NCI-H1436 treated with DMSO at 0.1 percent for 48 hours (cell line): ENCODE measurements around the gene FOXO6.

Source experiments
- DNase-seq: peaks from one replicate; lab custom pipeline; 2025; lab: John Stamatoyannopoulos, UW

Gene FOXO6

DNA sequence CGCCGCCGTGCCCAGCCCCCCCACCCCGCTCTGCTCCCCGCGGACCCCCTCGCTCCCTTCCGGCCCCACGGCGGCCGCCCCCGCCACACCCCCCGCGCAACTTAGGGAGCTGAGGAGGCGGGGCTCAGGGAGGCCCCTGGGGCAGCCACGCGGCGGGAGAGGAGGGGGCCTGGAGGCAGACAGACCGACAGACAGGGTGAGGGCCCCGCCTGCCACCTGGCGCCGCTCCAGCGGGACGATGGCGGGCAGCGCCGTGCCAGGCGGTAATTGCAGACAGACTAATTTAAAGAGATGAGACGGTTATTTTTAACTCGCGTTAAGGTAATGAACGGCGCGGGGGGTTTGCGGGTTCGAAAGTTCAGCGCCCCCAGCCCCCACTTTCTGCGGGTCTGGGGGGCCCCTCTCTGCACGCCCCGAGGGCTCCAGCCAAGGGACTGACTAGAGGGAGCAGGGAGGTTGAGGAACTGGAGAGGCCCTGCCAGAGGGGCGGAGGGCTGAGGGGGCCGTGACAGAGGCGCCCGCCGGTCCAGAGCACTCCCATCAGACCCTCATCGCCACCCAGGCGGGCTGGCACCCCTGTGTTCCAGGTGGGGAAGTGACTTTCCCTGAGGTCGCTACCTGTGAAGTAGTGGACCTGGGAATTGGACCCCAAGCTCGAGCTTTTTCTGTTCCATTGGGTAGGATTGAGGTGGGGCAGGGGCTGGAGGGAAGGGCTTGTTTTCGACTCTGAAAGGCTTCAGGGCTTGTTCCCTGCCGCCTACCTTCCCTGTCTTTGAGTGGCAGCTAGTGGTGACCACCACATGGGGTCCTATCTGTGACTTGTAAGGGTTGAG is 5.4 kb downstream of the FOXO6 start:
- no peak for DNase-seq

GRCh38 chr1:41367288-41367642 is 6.0 kb downstream of the FOXO6 start:
- DNase-seq: no peak

- DNase-seq: no peak
These were observed 7.1 kb downstream of the FOXO6 start for GRCh38 chr1:41368366-41368765.

DNA sequence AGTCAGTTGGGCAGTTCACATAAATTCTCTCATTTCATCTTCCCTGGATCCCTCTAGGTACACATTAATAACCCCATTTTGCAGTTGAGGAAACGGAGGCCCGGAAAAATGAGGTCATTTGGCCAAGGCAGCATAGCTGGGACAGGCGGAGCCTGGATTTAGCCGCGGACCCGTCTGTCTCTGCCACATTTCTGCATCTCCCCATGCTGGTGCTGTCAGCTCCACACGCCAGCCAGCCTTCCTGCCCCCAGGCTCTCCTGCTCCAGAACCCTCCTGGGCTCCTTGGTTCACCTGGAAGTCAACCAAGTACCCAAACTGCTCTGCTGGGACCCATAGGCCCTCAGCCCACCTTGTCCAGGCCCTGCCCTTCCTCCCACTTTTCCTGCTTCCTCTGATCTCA is 7.6 kb downstream of the FOXO6 start:
- no peak for DNase-seq

- no peak for DNase-seq
These were observed 8.3 kb downstream of the FOXO6 start for GRCh38 chr1:41369531-41369930.

GRCh38 chr1:41370225-41370624 is 9.0 kb downstream of the FOXO6 start:
- no peak for DNase-seq

DNA sequence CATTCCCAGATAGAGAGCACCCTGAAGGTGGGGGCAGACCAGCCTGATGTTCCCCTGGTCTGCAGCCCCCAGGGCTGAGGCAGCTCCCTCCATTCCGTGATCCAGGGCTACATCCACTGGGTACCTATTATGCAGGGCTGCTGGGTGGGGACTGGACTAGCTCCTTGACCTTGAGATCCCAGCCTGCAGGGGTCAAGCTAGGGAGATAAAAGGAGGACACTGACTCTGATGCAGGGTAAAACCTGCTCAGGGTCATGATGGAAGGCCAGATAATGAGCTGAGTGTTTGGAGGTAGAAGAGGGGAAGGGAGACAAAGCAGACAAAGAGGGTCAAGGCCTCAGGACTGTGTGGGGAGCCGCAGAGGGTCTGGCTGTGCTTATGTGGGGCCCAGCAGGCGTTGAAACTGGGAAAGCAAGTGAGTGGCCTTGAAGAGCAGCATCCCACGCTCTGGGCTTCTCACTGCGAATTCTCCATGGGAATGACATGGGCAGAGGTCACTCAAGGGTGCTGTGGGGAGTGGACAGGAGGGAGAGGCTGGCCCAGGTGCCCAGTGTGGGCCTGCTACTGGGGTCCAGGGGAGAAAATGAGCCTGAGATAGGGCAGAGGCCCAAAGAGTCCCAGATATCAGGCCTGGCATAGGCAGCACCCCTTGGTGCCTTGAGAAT is 9.7 kb downstream of the FOXO6 start:
- DNase-seq: no peak

- DNase-seq: peak; percentile 67
These were observed 10.7 kb downstream of the FOXO6 start for GRCh38 chr1:41371630-41372599.

DNA sequence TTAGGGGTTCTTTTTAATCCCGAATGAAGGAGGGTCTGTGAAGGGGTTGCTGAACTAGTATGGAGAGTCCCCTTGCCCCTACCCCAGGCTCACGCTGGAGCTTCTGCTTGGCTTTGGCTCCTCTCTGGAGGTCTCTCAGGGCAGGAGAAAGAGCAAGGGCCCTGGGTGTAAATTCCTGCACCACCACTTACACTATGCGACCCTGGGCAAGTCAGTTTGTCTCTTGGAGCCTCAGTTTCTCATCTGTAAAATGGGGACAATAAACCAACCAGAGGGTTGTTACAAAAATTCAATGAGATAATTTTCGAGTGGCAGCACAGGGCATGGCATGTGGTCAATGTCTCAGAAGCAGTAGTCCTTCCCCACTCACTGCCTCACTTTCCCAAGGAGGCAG is 11.4 kb downstream of the FOXO6 start:
- DNase-seq: no peak

DNA sequence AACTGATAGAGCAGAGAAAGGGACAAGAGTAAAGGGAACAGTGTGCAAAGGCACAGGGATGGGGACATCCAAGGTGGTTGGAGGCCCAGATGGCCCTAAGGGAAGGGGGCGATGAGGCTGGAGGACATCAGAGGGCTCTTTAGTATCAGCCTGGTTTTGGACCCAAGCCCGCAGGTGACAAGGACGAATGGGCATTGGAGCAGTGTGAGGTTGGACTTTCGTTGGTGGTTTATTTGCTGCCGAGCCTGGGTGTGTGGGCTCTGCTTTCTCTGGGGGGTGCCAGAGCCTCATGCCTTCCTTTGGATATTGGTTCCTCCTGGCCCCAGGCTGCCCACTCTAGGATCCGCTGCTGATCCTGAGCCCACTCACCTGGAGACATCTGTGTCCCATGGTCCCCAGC is 12.1 kb downstream of the FOXO6 start:
- no peak for DNase-seq

GRCh38 chr1:41374711-41375110 is 13.5 kb downstream of the FOXO6 start:
- DNase-seq: no peak

DNA sequence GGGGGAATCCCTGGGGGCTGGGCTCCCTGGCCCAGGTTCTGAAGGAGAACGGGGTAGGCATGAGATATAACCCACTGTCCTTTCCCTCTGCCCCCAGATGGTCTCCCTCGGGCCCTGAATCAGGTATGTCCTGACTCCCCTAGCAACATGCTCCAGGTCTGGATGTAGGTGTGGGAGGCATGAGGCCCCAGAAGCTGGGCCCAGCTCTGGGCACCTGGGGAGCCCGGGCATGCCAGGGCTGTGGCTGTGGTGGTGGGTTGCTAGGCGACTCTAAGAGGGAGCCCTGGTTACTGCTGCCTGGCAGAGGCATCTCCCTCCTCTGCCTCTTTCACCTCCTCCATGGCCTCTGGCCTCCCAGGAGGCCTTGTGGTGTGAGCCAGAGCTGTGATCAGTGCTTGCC is 16.2 kb downstream of the FOXO6 start:
- DNase-seq: no peak

- no peak for DNase-seq
These were observed 17.0 kb downstream of the FOXO6 start for GRCh38 chr1:41378222-41378621.

GRCh38 chr1:41378999-41379737 is 17.9 kb downstream of the FOXO6 start:
- peak; percentile 63 for DNase-seq

- DNase-seq: peak; percentile 41
These were observed 18.5 kb downstream of the FOXO6 start for GRCh38 chr1:41379738-41380130.

DNA sequence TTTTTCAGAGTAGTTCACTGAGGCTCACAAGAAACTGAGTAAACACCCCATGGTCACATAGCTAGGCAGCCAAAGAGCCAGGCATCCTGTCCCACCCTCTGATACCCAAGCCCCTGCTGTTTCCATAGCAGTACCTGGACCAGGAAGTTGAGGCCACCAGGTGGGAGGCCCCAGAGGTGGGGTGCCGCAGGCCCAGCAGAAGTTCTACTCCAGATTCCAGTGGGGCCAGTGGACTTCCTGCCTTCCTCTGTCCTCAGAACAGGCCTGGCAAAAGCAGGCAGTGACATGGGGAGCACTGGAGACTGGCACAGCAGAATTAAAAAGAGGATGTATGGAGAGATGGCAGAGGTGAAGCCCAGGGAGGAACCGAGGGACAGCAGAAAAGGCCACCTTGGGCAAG is 19.0 kb downstream of the FOXO6 start:
- no peak for DNase-seq

DNA sequence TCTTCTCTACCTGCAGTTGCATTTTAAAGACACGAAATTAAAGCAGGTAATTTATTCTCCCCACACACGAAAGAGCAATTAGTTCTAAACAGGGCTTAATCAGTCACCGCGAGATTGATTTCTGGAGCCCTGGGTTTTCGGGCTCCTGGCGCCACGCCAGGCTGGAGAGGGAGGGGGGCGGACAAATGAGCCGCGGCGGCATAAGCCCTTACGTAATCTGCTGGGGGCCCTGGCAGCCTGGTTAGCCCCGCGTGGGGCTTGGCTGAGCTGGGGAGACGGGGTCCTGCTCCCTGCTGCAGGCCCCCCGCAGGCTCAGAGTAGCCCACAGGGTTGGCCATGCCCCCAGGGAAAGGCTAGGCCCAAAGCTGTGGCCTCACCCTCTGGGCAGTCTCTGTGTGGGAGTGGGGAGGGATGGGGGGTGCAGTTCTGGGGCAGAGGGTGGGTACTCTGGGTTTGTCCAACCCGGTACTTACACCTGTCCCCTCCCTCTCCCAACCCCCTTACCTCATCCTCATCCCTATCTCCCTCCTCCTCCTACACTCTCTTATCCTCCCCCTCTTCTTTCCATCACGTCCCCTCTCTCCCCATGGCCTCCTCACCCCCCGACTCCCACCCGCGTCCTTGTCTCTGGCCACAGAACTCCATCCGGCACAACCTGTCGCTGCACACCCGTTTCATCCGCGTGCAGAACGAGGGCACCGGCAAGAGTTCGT is 19.9 kb downstream of the FOXO6 start:
- DNase-seq: peak; percentile 88

DNA sequence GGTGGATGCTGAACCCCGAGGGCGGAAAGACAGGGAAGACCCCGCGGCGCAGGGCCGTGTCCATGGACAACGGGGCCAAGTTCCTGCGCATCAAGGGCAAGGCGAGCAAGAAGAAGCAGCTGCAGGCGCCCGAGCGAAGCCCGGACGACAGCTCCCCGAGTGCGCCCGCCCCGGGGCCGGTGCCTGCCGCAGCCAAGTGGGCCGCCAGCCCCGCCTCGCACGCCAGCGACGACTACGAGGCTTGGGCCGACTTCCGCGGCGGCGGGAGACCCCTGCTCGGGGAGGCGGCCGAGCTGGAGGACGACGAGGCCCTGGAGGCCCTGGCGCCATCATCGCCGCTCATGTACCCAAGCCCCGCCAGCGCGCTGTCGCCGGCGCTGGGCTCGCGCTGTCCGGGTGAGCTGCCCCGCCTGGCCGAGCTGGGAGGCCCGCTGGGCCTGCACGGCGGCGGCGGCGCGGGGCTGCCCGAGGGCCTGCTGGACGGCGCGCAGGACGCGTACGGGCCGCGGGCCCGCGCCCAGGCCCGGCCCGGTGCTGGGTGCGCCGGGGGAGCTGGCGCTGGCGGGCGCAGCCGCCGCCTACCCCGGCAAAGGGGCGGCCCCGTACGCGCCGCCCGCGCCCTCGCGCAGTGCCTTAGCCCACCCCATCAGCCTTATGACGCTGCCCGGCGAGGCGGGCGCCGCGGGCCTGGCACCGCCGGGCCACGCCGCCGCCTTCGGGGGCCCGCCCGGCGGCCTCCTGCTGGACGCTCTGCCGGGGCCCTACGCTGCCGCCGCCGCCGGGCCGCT is 20.7 kb downstream of the FOXO6 start:
- DNase-seq: no peak

DNA sequence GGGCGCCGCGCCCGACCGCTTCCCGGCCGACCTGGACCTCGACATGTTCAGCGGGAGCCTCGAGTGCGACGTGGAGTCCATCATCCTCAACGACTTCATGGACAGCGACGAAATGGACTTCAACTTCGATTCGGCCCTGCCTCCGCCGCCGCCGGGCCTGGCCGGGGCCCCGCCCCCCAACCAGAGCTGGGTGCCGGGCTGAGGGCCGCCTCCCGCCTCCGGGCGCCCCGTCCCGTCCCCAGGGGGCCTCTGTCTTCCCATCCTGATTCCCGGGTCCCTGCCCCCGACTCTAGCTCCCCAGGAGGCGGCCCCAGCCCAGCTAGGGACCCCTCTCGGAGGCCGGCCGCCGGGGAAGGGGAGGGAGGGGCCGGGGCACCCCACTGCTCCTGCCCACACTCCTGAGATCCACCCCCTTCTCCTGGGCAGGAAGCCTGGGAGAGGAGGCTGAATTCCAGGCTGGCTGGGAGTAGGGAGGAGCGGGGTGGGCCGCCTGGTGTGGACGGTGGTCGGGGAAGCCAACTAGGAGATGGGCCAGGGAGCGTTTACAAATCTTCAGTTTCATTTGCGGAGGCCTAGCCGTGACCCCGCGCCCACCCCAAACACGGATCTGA is 21.4 kb downstream of the FOXO6 start:
- no peak for DNase-seq
